Ishikawa (cell line): ENCODE measurements around the gene NMRAL1.
A peak's percentile ranks its signal among the peaks of the same experiment; 100 is the strongest.

Experiments used
- CEBPB ChIP-seq: IDR thresholded peaks from 2 replicates; pipeline ENCODE4 v1.6.1; 2012
- EP300 ChIP-seq: IDR thresholded peaks from 2 replicates; pipeline ENCODE4 v1.6.1; 2012; ENCODE audit warnings: borderline replicate concordance
- RAD21 ChIP-seq: IDR thresholded peaks from 2 replicates; pipeline ENCODE4 v1.6.1; 2012; ENCODE audit warnings: low read depth

DNA sequence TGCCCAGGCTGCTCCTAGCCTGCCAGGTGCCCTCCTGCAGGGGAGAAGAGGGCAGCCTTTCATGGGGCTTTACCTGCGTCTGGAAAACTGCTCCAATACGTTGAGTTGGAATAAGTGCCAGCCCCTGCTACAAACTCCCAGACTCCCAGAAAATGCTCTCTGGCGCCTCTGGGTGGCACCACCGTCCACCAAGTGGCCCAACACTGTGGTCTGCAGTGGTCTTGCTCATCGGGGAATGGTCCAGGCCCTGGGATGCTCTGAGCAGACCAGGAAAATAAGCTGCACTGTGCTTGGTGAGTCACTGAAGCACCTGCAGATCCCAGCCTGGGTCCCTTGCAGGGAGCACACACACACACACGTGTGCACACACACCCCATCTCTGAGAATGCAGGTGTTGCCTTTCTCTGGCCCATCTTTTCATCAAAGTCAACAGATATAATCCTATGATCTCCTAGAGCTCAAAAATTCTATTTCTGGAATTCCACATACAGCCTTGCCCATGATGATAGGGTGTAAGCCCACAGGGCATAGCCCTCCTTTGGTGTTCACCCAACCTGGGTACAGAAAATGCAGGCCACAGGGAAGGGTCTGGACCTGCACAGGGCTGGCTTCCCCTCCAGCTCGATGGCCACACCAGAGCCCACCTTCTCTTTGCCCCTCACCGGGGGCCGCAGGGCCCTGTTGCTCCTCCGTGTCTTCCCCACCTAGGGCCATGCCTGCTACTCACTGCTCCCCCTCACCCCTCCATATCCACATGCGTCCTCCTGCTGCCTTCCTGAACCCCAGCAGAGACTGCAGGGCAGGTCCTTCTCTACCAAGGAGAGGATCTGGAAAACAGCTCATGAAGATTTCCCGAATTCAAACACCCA is 43.6 kb upstream of the NMRAL1 start:
- TF ChIP-seq EP300 (no peak), RAD21 (peak; percentile 79), CEBPB (no peak)
